T-cell (primary cell): ENCODE data around the gene NRP1. TPM values are rescaled to one million over a fixed set of nuclear protein-coding genes. Genes with fewer than 3 reads are reported as not detected.

Source experiments
- ATAC-seq, 4 experiments: fragments of 200-7000 bp in 3 of 4; fragments of 150-1000 bp in 1 of 4; cut with Tn5 transposase; replicated peaks in 1 of 4; 1 replicate in 3 of 4; 2 replicates in 1 of 4; pipeline ENCODE4 v1.10.0; 2021; ENCODE audit warnings: moderate library complexity in 3 of 4, mild to moderate bottlenecking in 2 of 4, moderate number of reproducible peaks in 1 of 4
- CTCF ChIA-PET, 2 donors: fragments of 300-600 bp; sonication (Branson Sonifier 250); formaldehyde crosslinking; loops; one replicate each; lab custom pipeline; 2022; ENCODE audit warnings: antibody characterized with exemption in 2 of 2; lab: Charles Lee
- POLR2A ChIA-PET, 2 donors: fragments of 300-600 bp; sonication (Branson Sonifier 250); formaldehyde crosslinking; loops; one replicate each; lab custom pipeline; 2022; ENCODE audit warnings: antibody characterized with exemption in 2 of 2; lab: Charles Lee
- DNase-seq, 35 experiments: peaks; one replicate each; pipeline versions ENCODE4 v3.0.0 to v3.0.0-alpha.2; 2013 to 2023
- H3K27ac ChIP-seq: one replicate; pipeline ENCODE4 v1.5.1; 2013; ENCODE audit warnings: low read length
- H3K27me3 ChIP-seq, 2 experiments: replicated peaks in 1 of 2; 1 replicate in 1 of 2; 2 replicates in 1 of 2; pipeline versions ENCODE4 v1.6.1 to v1.7.0; 2013; ENCODE audit warnings: low read length in 1 of 2, mixed read lengths in 1 of 2; ENCODE audit not compliant: control insufficient read depth in 2 of 2, insufficient read depth in 2 of 2; ENCODE audit errors: extremely low read depth in 1 of 2
- H3K36me3 ChIP-seq, 2 donors: 1 replicate in 1 of 2; 2 replicates in 1 of 2; pipeline versions ENCODE4 v1.6.1 to v1.7.0; 2013; ENCODE audit warnings: low read length in 1 of 2; ENCODE audit not compliant: control insufficient read depth in 2 of 2, insufficient read depth in 1 of 2; ENCODE audit errors: extremely low read depth in 1 of 2
- H3K4me1 ChIP-seq, 2 experiments: 1 replicate in 1 of 2; 2 replicates in 1 of 2; pipeline versions ENCODE4 v1.6.1 to v1.7.0; 2013; ENCODE audit warnings: low read length in 2 of 2, mixed read lengths in 1 of 2; ENCODE audit not compliant: insufficient read depth in 2 of 2, control insufficient read depth in 1 of 2; ENCODE audit errors: extremely low read depth in 1 of 2
- H3K4me3 ChIP-seq, 2 donors: 1 replicate in 1 of 2; 2 replicates in 1 of 2; pipeline versions ENCODE4 v1.5.1 to v1.7.0; 2013; ENCODE audit warnings: mild to moderate bottlenecking in 2 of 2, low read length in 1 of 2, moderate library complexity in 1 of 2; ENCODE audit not compliant: control insufficient read depth in 1 of 2; ENCODE audit errors: extremely low read depth in 1 of 2
- H3K9me3 ChIP-seq: 2 replicates; pipeline ENCODE4 v1.7.0; 2013
- H3K27ac Mint-ChIP-seq, 2 donors: one replicate each; pipeline ENCODE4 v1.8.0; 2020 to 2021; ENCODE audit warnings: mild to moderate bottlenecking in 2 of 2, mixed read lengths in 2 of 2
- H3K27me3 Mint-ChIP-seq, 2 donors: one replicate each; pipeline ENCODE4 v1.8.0; 2021 to 2022; ENCODE audit warnings: mixed read lengths in 2 of 2
- H3K36me3 Mint-ChIP-seq: one replicate; pipeline ENCODE4 v1.8.0; 2021; ENCODE audit warnings: mixed read lengths
- H3K4me1 Mint-ChIP-seq, 3 donors: one replicate each; pipeline ENCODE4 v1.8.0; 2020 to 2022; ENCODE audit warnings: mixed read lengths in 3 of 3, mild to moderate bottlenecking in 1 of 3
- H3K4me3 Mint-ChIP-seq, 3 donors: one replicate each; pipeline ENCODE4 v1.8.0; 2020 to 2022; ENCODE audit warnings: mild to moderate bottlenecking in 3 of 3, mixed read lengths in 3 of 3, moderate library complexity in 3 of 3
- H3K9me3 Mint-ChIP-seq, 3 donors: one replicate each; pipeline ENCODE4 v1.8.0; 2020 to 2022; ENCODE audit warnings: mixed read lengths in 3 of 3
- WGBS: methylation state at CpG from one replicate; pipeline ENCODE4 v1.1.5; 2013; ENCODE audit warnings: missing lambda C conversion rate; ENCODE audit not compliant: insufficient coverage; 5-methylcytosine and 5-hydroxymethylcytosine counted together
- total RNA-seq, 35 experiments: library from RNA in 6 of 35; stranded (reverse) in 6 of 35; fragments of 120-200 nt in 1 of 35; gene quantifications; one replicate each; pipeline versions ENCODE4 v1.2.1 to v1.2.4 and lab custom pipeline; 2013 to 2026

NRP1 gene
- total RNA-seq, 5 donors from 2014 or later (not counting 1 experiment from before 2014, with no cell fraction given) = 0.62 to 1.9 (median 1.1) TPM; not detected in 2

DNA sequence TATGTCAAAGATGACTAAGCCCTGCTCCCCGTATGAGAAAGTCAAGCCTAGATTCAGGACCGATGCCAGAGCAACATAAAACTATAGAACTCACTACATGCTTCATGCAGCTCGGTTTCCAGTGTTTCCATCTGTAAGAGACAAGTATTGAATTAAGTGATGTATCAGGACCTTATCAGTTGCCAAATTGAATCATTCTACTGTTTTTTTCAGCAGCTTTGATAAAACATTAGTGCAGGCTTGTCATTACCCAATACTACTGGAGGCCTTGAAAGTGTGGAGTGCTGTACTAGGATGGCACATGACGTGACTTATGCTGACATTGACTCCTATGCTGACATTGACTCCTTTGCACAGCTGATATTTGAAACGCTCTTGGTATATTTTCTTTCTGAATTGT, 10.8 kb upstream of the NRP1 start:
- 80% methylated on average over 2 of the region's 5 CpGs for whole genome bisulfite sequencing
- Histone ChIP-seq H3K27me3 (peaks cover 0 to 8% of the 10 kb centered on the region in 2 experiments), H3K27ac (no peak overlapping the region), H3K4me1 (no peaks in the 10 kb centered on the region), H3K9me3 (no peaks in the 10 kb centered on the region), H3K36me3 (no peaks in the 10 kb centered on the region), H3K4me3 (no peak overlapping the region)
- DNase-seq (no peak), ATAC-seq (no peak)
- Mint-ChIP-seq H3K4me3 (no peak overlapping the region), H3K9me3 (peaks cover 0 to 7% (median 6%) of the 10 kb centered on the region in 3 donors), H3K27me3 (peaks cover 28 to 37% of the 10 kb centered on the region in 2 donors), H3K27ac (no peak overlapping the region), H3K4me1 (peaks cover 6 to 14% (median 13%) of the 10 kb centered on the region in 3 donors), H3K36me3 (peaks cover 3% of the 10 kb centered on the region)
- ChIA-PET POLR2A (no interaction called here), CTCF (interaction anchor here in 1 of 2 donors (1.3 kb wide), 1 partner anchor 13 kb away, joined by 3 read pairs; no protein-coding TSS in a partner anchor)

DNA sequence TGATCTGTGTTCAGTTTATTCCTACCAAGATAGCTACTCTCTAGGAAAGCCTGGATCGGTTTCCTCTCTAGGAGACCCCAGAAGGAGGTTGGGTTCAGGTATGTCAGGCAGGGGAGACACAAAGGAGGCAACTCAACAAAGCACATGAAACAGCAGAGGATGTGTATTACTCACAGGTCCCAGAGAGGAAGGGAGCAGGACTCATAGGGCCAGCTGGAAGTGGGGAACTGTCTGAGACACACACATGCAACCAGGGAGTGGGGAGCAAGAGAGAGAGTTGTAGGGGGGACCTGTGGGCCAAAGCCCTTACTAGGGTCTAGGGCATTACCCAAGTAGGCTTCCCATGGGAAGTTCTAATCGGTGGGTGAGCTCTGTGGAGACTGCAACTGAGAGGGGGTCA, 10.2 kb upstream of the NRP1 start:
- H3K4me1 ChIP-seq = no peaks in the 10 kb centered on the region
- H3K4me3 ChIP-seq = no peak overlapping the region
- H3K4me3 Mint-ChIP-seq = no peak overlapping the region
- no peak overlapping the region for H3K27ac ChIP-seq
- no peaks in the 10 kb centered on the region for H3K9me3 ChIP-seq
- POLR2A ChIA-PET = no interaction called here
- H3K36me3 ChIP-seq = no peaks in the 10 kb centered on the region
- H3K27me3 Mint-ChIP-seq = peaks cover 30 to 39% of the 10 kb centered on the region in 2 donors
- WGBS = 93% methylated on average over 1 of the region's 2 CpGs
- H3K9me3 Mint-ChIP-seq = peaks cover 0 to 7% (median 6%) of the 10 kb centered on the region in 3 donors
- DNase-seq (no peak), ATAC-seq (no peak)
- CTCF ChIA-PET = interaction anchor here (0.5 to 1.3 kb wide), 2 partner anchors 12 to 228 kb away, joined by 3 to 4 read pairs; no protein-coding TSS in a partner anchor
- H3K27me3 ChIP-seq = peaks cover 0 to 8% of the 10 kb centered on the region in 2 experiments
- peaks cover 3% of the 10 kb centered on the region for H3K36me3 Mint-ChIP-seq
- H3K27ac Mint-ChIP-seq = no peak overlapping the region
- peaks cover 6 to 14% (median 13%) of the 10 kb centered on the region in 3 donors for H3K4me1 Mint-ChIP-seq

DNA sequence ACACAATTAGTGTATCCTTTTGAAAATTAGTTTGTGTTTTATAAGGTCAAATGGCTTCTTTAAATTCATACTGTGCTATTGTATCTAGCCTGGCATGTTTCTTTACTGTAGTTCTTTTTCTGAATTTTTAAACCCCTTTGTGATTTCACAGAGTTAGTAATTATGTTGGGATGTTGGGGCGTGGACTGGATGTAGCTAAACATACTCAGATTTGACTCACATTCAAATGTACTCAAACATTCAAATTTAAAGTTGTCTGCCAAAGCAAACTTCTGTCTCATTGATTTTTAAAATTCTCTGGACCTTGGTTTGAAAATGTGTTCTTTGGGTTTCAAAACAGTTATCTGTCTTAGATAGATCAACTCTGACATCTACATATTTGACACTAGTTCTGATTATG, 7.2 kb upstream of the NRP1 start:
- no peaks in the 10 kb centered on the region for H3K36me3 ChIP-seq
- CTCF ChIA-PET = no interaction called here
- no peak overlapping the region for H3K27ac Mint-ChIP-seq
- no peak overlapping the region for H3K4me3 ChIP-seq
- peaks cover 0 to 4% of the 10 kb centered on the region in 2 experiments for H3K4me1 ChIP-seq
- H3K9me3 ChIP-seq = no peaks in the 10 kb centered on the region
- DNase-seq (no peak), ATAC-seq (no peak)
- peaks cover 40 to 46% of the 10 kb centered on the region in 2 donors for H3K27me3 Mint-ChIP-seq
- peak overlapping the region in 2 of 3 donors; percentile 25 to 41 for H3K4me3 Mint-ChIP-seq
- peaks cover 2 to 19% of the 10 kb centered on the region in 2 experiments for H3K27me3 ChIP-seq
- no peak overlapping the region for H3K27ac ChIP-seq
- H3K36me3 Mint-ChIP-seq = peaks cover 3% of the 10 kb centered on the region
- H3K9me3 Mint-ChIP-seq = peaks cover 0 to 7% (median 6%) of the 10 kb centered on the region in 3 donors
- peaks cover 6 to 19% (median 17%) of the 10 kb centered on the region in 3 donors for H3K4me1 Mint-ChIP-seq
- POLR2A ChIA-PET = no interaction called here
- whole genome bisulfite sequencing = no CpG with 5 or more reads among the region's 1 CpG

DNA sequence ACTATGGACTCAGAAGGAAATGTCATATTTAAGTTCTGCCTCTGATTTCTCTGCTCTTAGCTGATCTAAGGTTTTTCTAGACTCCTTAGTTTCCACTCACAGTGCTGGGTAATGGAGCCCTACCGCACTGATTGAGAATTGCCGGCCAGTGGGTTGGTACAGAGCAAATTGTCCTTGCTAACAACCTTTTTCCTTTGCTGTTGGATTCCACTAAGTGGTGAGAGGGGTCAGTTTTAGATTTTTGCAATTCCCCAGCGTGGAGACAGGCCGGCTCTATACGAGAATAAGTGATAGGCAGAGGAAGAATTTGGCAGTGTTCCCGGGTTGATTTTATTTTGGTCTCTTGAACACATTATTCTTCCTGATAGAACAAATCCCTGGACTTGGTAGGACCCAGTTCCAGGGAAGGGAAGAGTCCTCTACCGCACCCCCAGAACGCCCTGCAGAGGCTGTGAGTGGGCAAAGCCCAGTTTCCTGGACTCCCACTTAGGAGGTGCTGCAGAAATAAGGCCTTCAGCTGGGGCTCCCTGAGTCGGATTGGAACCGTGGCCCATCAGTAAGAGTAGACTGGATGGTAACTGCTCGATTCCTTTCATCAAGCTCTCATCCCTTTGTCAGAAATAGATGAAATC, 3.0 kb upstream of the NRP1 start:
- Histone ChIP-seq H3K4me3 (no peak overlapping the region), H3K36me3 (no peaks in the 10 kb centered on the region), H3K27me3 (peaks cover 2 to 40% of the 10 kb centered on the region in 2 experiments), H3K4me1 (peaks cover 6 to 32% of the 10 kb centered on the region in 2 experiments), H3K9me3 (no peaks in the 10 kb centered on the region), H3K27ac (no peak overlapping the region)
- 86% methylated on average over 5 of the region's 11 CpGs for WGBS
- Mint-ChIP-seq H3K36me3 (no peaks in the 10 kb centered on the region), H3K9me3 (no peaks in the 10 kb centered on the region), H3K27me3 (peaks cover 34 to 50% of the 10 kb centered on the region in 2 donors), H3K4me1 (peaks cover 16 to 35% (median 31%) of the 10 kb centered on the region in 3 donors), H3K4me3 (peak overlapping the region; percentile 43 to 69 (median 54)), H3K27ac (no peak overlapping the region)
- POLR2A ChIA-PET = no interaction called here
- ATAC-seq (no peak), DNase-seq (no peak)
- CTCF ChIA-PET = no interaction called here

DNA sequence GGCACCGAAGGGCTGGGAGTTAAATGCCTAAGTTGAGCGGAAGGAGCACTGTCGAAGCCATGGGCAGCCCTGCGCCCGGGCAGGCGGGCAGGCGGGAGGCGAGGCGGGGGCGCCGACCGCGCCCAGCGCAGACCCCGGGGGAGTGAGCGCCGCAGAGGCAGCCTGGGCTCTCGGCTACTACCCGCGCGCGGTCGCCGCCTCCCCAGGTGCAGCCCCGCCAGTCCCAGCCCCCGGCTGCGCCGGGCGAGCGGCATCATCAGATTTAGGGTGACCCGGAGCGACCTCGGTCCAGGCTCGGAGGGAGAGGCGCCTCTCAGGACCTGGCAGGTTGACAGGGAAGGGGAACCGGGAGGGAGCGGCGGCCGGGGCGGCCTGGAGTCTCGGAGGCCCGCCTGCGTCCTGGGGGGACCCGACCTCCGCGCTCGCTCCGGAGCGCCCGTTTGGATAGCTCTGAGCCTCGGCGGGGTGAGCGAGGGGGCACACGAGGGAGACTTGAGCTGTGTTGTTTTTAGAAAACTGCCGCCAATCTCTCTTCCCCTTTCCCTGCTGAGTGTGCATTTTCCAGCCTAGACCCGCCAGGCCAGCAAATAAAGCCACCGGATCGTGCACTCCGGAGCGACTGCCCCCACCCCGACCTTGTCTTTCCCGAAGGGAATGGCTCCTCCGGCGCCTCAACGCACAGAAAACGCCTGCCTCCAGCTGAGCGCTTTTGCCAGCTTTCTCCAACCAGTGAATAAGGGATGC, 2.3 kb upstream of the NRP1 start:
- Mint-ChIP-seq H3K4me1 (peaks cover 15 to 31% (median 28%) of the 10 kb centered on the region in 3 donors), H3K9me3 (no peaks in the 10 kb centered on the region), H3K27ac (no peak overlapping the region), H3K4me3 (peak overlapping the region; percentile 43 to 80 (median 55)), H3K27me3 (peaks cover 40 to 55% of the 10 kb centered on the region in 2 donors), H3K36me3 (no peaks in the 10 kb centered on the region)
- Histone ChIP-seq H3K36me3 (no peaks in the 10 kb centered on the region), H3K4me3 (no peak overlapping the region), H3K27ac (no peak overlapping the region), H3K9me3 (no peaks in the 10 kb centered on the region), H3K4me1 (peaks cover 6 to 32% of the 10 kb centered on the region in 2 experiments), H3K27me3 (peaks cover 2 to 40% of the 10 kb centered on the region in 2 experiments)
- ATAC-seq (peak in 2 of 4 experiments; percentile 7 to 11), DNase-seq (peak in 1 of 35 experiments; percentile 4)
- ChIA-PET CTCF (no interaction called here), POLR2A (no interaction called here)
- WGBS = 6% methylated on average over 65 of the region's 67 CpGs

DNA sequence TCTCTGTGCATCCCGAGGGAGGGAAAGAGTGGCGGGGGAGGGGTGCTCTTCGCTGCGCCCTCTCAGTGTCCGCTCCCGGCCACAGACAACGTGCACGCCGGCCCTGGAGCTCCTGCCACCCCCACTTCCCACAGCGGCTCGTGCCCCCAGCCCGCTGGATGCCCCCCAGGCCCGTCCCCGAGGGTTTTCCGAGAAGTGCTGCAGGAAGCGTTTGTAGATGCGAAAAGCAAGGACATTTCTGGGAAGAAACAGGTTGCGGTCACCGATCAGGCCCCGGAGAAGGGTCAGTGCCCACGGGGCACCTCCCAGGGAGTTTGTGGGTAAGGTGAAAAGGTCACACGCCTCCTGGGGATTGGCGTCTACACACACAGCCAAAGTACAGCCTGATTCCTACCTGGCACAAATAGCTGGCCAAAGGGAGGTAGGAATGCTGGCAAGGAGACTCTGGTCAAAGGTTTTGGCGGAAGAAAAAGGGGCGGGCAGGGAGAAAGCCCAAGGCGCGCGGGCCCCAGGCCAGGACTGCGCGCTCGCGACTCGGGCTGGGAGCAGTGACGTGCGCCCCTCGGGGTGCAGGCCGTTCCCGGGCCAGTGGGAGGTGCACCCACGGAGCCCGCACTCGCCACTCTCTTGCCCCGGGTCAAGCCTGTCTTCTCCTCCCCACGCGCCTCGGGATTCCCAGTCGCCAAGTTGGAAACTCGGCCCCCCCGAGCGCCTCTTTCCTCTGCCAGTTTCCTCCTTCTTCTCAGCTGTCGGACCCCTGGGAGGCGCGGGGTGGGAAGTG, 1.5 kb upstream of the NRP1 start:
- peak in 2 of 35 experiments; percentile 2 to 7 for DNase-seq
- H3K4me3 Mint-ChIP-seq = peak overlapping the region; percentile 49 to 80 (median 60)
- Histone ChIP-seq H3K4me3 (peak overlapping the region in 1 of 2 donors; percentile 87), H3K9me3 (no peaks in the 10 kb centered on the region), H3K27me3 (peaks cover 2 to 40% of the 10 kb centered on the region in 2 experiments), H3K36me3 (no peaks in the 10 kb centered on the region), H3K4me1 (peaks cover 7 to 32% of the 10 kb centered on the region in 2 experiments), H3K27ac (no peak overlapping the region)
- ChIA-PET CTCF (interaction anchor here in 1 of 2 donors (0.5 kb wide), 1 partner anchor 267 kb away, joined by 7 read pairs; no protein-coding TSS in a partner anchor), POLR2A (no interaction called here)
- WGBS = 5% methylated on average over 32 of the region's 52 CpGs
- H3K36me3 Mint-ChIP-seq = no peaks in the 10 kb centered on the region
- no peak for ATAC-seq
- H3K27me3 Mint-ChIP-seq = peaks cover 48 to 62% of the 10 kb centered on the region in 2 donors
- H3K9me3 Mint-ChIP-seq = no peaks in the 10 kb centered on the region
- peaks cover 14 to 28% (median 25%) of the 10 kb centered on the region in 3 donors for H3K4me1 Mint-ChIP-seq
- H3K27ac Mint-ChIP-seq = no peak overlapping the region
